SK-N-SH treated with all-trans-retinoic acid at 6 μM for 48 hours (cell line): Measurements from ENCODE around the gene SEMA3D.

Experiments used
- ARNTL ChIP-seq: fragments of 450-650 bp; formaldehyde crosslinking; IDR thresholded peaks from 2 replicates; pipeline ENCODE4 v1.5.0; 2020; ENCODE audit warnings: low read depth, mild to moderate bottlenecking, moderate library complexity, borderline replicate concordance
- ESRRG ChIP-seq: fragments of 250-450 bp; sonication (Bioruptor Pico); IDR thresholded peaks from 2 replicates; pipeline ENCODE4 v1.6.1; 2021; ENCODE audit warnings: mild to moderate bottlenecking
- RARB ChIP-seq: fragments of 250-450 bp; sonication (Bioruptor Pico); IDR thresholded peaks from 2 replicates; pipeline ENCODE4 v1.8.0; 2021; ENCODE audit warnings: mild to moderate bottlenecking, moderate library complexity
- TOX ChIP-seq: fragments of 250-450 bp; sonication (Bioruptor Pico); IDR thresholded peaks from 2 replicates; pipeline ENCODE4 v1.8.0; 2021; ENCODE audit warnings: mild to moderate bottlenecking, moderate library complexity, borderline replicate concordance
- ZC3H10 ChIP-seq: fragments of 250-450 bp; sonication (Bioruptor Pico); IDR thresholded peaks from 2 replicates; pipeline ENCODE4 v1.5.1; 2021; ENCODE audit warnings: mild to moderate bottlenecking, moderate library complexity
- ZNF565 ChIP-seq: fragments of 450-650 bp; formaldehyde crosslinking; conservative IDR thresholded peaks from 2 replicates; pipeline ENCODE4 v1.5.0; 2020; ENCODE audit warnings: low read depth, mild to moderate bottlenecking, moderate library complexity
- ZNF8 ChIP-seq: fragments of 450-650 bp; formaldehyde crosslinking; IDR thresholded peaks from 2 replicates; pipeline ENCODE4 v1.5.0; 2020; ENCODE audit warnings: mild to moderate bottlenecking, moderate library complexity
- TF ChIP-seq, protein P1 (sequence below): fragments of 250-450 bp; sonication (Bioruptor Pico); IDR thresholded peaks from 2 replicates; pipeline ENCODE4 v1.8.0; 2020; ENCODE audit warnings: mild to moderate bottlenecking, moderate library complexity, borderline replicate concordance

DNA sequence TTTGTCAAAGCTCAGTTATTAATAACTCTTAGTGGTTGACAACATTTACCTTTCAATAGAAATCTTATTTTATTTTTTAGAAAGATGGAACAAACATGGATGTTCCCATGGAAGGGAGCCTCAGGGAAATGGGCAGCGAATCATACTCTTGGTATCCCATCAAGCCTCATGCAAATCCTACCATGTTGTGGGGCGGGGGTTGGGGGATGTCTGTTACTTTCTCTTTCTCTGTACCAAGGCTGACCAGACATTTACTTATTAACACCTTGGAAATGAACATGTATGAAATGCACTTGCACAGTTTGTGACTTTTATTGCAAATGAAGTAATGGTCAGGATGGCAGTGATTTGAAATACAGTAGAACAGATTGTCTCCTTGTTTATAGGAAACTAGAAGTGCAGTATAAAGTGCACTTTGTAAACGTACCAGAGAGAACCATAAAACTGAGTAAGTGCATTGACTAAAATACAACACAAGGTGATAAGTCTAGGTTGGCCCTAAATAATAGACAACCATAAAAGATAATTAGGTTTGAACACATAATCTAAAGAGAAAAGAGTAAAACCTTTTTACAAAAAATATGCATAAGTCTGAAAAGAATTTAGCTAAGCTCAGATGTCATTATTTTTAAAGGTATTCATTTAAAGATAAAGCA, 32.4 kb downstream of the SEMA3D start:
- TF ChIP-seq ARNTL, result no peak
- TF ChIP-seq ESRRG (CRISPR knock-in tag), result no peak
- TF ChIP-seq, protein P1, sequence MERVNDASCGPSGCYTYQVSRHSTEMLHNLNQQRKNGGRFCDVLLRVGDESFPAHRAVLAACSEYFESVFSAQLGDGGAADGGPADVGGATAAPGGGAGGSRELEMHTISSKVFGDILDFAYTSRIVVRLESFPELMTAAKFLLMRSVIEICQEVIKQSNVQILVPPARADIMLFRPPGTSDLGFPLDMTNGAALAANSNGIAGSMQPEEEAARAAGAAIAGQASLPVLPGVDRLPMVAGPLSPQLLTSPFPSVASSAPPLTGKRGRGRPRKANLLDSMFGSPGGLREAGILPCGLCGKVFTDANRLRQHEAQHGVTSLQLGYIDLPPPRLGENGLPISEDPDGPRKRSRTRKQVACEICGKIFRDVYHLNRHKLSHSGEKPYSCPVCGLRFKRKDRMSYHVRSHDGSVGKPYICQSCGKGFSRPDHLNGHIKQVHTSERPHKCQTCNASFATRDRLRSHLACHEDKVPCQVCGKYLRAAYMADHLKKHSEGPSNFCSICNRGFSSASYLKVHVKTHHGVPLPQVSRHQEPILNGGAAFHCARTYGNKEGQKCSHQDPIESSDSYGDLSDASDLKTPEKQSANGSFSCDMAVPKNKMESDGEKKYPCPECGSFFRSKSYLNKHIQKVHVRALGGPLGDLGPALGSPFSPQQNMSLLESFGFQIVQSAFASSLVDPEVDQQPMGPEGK (CRISPR knock-in tag), result no peak
- no peak for TF ChIP-seq ZC3H10 (CRISPR knock-in tag)
- no peak for TF ChIP-seq TOX (CRISPR knock-in tag)
- TF ChIP-seq RARB, result no peak
- no peak for TF ChIP-seq ZNF8 (CRISPR knock-in tag)
- no peak for TF ChIP-seq ZNF565 (CRISPR knock-in tag)
